OCI-LY7 (cell line): ENCODE results near the gene KCTD17.

ENCODE experiments used
- CTCF ChIP-seq: fragments of 200-600 bp; sonication (generic); conservative IDR thresholded peaks from 2 replicates; pipeline ENCODE4 v1.5.1; 2014; ENCODE audit warnings: mild to moderate bottlenecking, antibody characterized with exemption, low read length, moderate library complexity, mixed read lengths
- EZH2phosphoT487 ChIP-seq: fragments of 200-600 bp; sonication (generic); IDR thresholded peaks from 2 replicates; pipeline ENCODE4 v1.6.1; 2018; ENCODE audit warnings: low read depth, borderline replicate concordance, mild to moderate bottlenecking, mixed run types, antibody characterized with exemption, low read length, moderate library complexity, mixed read lengths

GRCh38 chr22:37088108-37088605, 36.6 kb downstream of the KCTD17 start:
- TF ChIP-seq CTCF, result no peak
- TF ChIP-seq EZH2phosphoT487, result no peak
